Activated CD8-positive, alpha-beta T cell treated with anti-CD3 and anti-CD28 coated beads for 36 hours (primary cell): ENCODE measurements around the gene ZSCAN2. TPM values are rescaled to one million over a fixed set of nuclear protein-coding genes. Genes with fewer than 3 reads are reported as not detected.
A peak's percentile ranks its signal among the peaks of the same experiment; 100 is the strongest.

Experiments used
- ATAC-seq: fragments of 200-7000 bp; cut with Tn5 transposase; one replicate; pipeline ENCODE4 v1.10.0; 2021; ENCODE audit warnings: mild to moderate bottlenecking, moderate library complexity
- CTCF ChIA-PET: fragments of 350-600 bp; sonication (Branson Sonifier 250); formaldehyde crosslinking; loops from one replicate; lab custom pipeline; 2021; ENCODE audit warnings: antibody characterized with exemption; lab: Charles Lee
- POLR2A ChIA-PET: fragments of 350-600 bp; sonication (Branson Sonifier 250); formaldehyde crosslinking; loops from one replicate; lab custom pipeline; 2021; ENCODE audit warnings: antibody characterized with exemption; lab: Charles Lee
- DNase-seq: peaks from one replicate; pipeline ENCODE4 v3.0.0-alpha.2; 2020
- H3K27ac Mint-ChIP-seq: one replicate; pipeline ENCODE4 v1.8.0; 2021; ENCODE audit warnings: mild to moderate bottlenecking, mixed read lengths
- H3K27me3 Mint-ChIP-seq: one replicate; pipeline ENCODE4 v1.8.0; 2021; ENCODE audit warnings: mixed read lengths
- H3K36me3 Mint-ChIP-seq: one replicate; pipeline ENCODE4 v1.8.0; 2021; ENCODE audit warnings: low read depth, mixed read lengths
- H3K4me1 Mint-ChIP-seq: one replicate; pipeline ENCODE4 v1.8.0; 2021; ENCODE audit warnings: low read depth, mixed read lengths
- H3K4me3 Mint-ChIP-seq: one replicate; pipeline ENCODE4 v1.8.0; 2021; ENCODE audit warnings: mild to moderate bottlenecking, moderate library complexity, mixed read lengths
- H3K9me3 Mint-ChIP-seq: one replicate; pipeline ENCODE4 v1.8.0; 2021; ENCODE audit warnings: mixed read lengths
- CTCF ChIP-seq: fragments of 200-600 bp; IDR thresholded peaks from one replicate; pipeline ENCODE4 v1.8.0; 2022; ENCODE audit warnings: antibody characterized with exemption, mild to moderate bottlenecking
- intact Hi-C: fragments of 100-400 bp; cut with micrococcal nuclease; formaldehyde crosslinking; loops from one replicate; pipeline ENCODE4 v1.10.0; 2022
- total RNA-seq, 2 experiments: library from RNA; stranded (reverse); gene quantifications; one replicate each; pipeline ENCODE4 v1.2.3, GENCODE V29; 2021

The ZSCAN2 gene
- total RNA-seq, 2 experiments from 2014 or later: 6.6 to 7.6 TPM

GRCh38 chr15:84656972-84657371 is 56.2 kb downstream of the ZSCAN2 start:
- Mint-ChIP-seq H3K4me1 (peaks cover 42% of the 10 kb centered on the region), H3K9me3 (no peaks in the 10 kb centered on the region), H3K4me3 (peak overlapping the region; percentile 69), H3K36me3 (peaks cover 6% of the 10 kb centered on the region), H3K27me3 (no peaks in the 10 kb centered on the region), H3K27ac (peak overlapping the region; percentile 67)
- POLR2A ChIA-PET: interaction anchor here (1.1 to 1.6 kb wide), 3 partner anchors 10 to 59 kb away, joined by 3 to 5 read pairs (median 4); partner anchors contain the start of gene SEC11A
- no peak for DNase-seq
- no peak for ATAC-seq
- no peak for TF ChIP-seq CTCF
- intact Hi-C loops: loop anchor here (5.0 to 10.0 kb wide), 3 partner anchors 90 to 218 kb away; partner anchors contain the start of gene ZNF592
- CTCF ChIA-PET: interaction anchor here (1.1 to 4.7 kb wide), 5 partner anchors 58 to 221 kb away, joined by 3 to 33 read pairs (median 7); partner anchors contain the start of gene ZSCAN2

- H3K9me3 Mint-ChIP-seq: no peaks in the 10 kb centered on the region
- ATAC-seq: no peak
- H3K4me3 Mint-ChIP-seq: peak overlapping the region; percentile 69
- TF ChIP-seq CTCF: no peak
- H3K36me3 Mint-ChIP-seq: peaks cover 1% of the 10 kb centered on the region
- intact Hi-C loops: loop anchor here (5.0 to 10.0 kb wide), 3 partner anchors 90 to 217 kb away; partner anchors contain the start of gene ZNF592
- H3K4me1 Mint-ChIP-seq: peaks cover 36% of the 10 kb centered on the region
- DNase-seq: no peak
- ChIA-PET CTCF (interaction anchor here (1.2 to 2.9 kb wide), 4 partner anchors 26 to 87 kb away, joined by 4 to 13 read pairs (median 6); no protein-coding TSS in a partner anchor), POLR2A (interaction anchor here (1.3 to 1.7 kb wide), 4 partner anchors 10 to 111 kb away, joined by 4 to 5 read pairs (median 4); partner anchors contain the start of gene SEC11A)
- no peaks in the 10 kb centered on the region for H3K27me3 Mint-ChIP-seq
- H3K27ac Mint-ChIP-seq: peak overlapping the region; percentile 67
Measured at GRCh38 chr15:84657748-84658079, 56.9 kb downstream of the ZSCAN2 start.

DNA sequence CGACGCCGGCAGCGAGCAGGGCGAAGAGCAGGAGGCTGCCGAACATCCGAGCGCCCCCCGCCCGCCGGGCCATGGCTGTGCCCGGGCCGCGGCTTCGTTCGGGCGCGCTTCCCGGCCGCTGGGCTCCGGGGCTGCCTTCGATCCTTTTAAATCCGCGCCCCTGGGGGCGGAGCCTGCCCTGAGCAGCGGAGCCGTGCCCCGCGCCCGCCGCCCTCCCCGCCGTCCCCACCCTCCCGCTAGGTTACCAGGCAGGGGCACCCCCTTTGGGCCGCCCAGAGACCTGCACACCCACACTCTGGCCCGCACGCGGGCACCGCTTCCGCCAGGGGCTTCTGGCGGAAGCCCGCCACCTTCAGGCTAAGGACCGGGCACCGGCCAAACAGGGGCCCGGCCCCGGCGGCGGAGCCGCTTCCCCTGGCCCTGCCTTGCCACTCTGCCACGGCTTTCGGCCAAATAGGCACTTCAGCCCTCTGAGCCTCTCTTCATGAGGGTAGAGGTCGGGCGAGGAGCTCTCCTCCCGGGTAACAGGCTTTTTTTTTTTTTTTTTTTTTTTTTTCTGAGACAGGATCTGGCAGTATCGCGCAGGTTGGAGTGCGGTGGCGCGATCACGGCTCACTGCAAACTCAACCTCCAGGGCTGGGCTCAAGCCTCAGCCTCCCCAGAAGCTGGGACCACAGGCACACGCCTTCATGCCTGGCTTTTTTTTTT is 57.4 kb downstream of the ZSCAN2 start, which contains the start of gene NMB:
Gene NMB (minus strand): TSS at position 120 of the 708 bp plus-strand sequence. CDS start 47 bp downstream, at position 73.
- Mint-ChIP-seq H3K4me1 (peaks cover 31% of the 10 kb centered on the region), H3K4me3 (peak within 1 kb of the TSS; percentile 69), H3K36me3 (peaks cover 1% of the 10 kb centered on the region), H3K27ac (peak within 1 kb of the TSS; percentile 83), H3K9me3 (no peaks in the 10 kb centered on the region), H3K27me3 (no peaks in the 10 kb centered on the region)
- ChIA-PET POLR2A (interaction anchor here (0.5 to 1.7 kb wide), 8 partner anchors 19 to 270 kb away, joined by 3 to 4 read pairs (median 4); partner anchors contain the start of gene SEC11A), CTCF (interaction anchor here (0.6 to 2.9 kb wide), 12 partner anchors 27 to 92 kb away, joined by 3 to 13 read pairs (median 4); no protein-coding TSS in a partner anchor)
- intact Hi-C loops: loop anchor here (5.0 to 10.0 kb wide), 3 partner anchors 89 to 217 kb away; partner anchors contain the start of gene ZNF592
- ATAC-seq: peak; percentile 64
- DNase-seq: peak; percentile 86
- TF ChIP-seq CTCF: peak; percentile 71

GRCh38 chr15:84658788-84659411 is 58.1 kb downstream of the ZSCAN2 start:
- Mint-ChIP-seq H3K36me3 (no peaks in the 10 kb centered on the region), H3K27me3 (no peaks in the 10 kb centered on the region), H3K4me3 (peak overlapping the region; percentile 64), H3K9me3 (no peaks in the 10 kb centered on the region), H3K27ac (peak overlapping the region; percentile 83), H3K4me1 (peaks cover 28% of the 10 kb centered on the region)
- POLR2A ChIA-PET: interaction anchor here (0.5 to 1.7 kb wide), 8 partner anchors 10 to 269 kb away, joined by 3 to 5 read pairs (median 4); no protein-coding TSS in a partner anchor
- CTCF ChIA-PET: interaction anchor here (0.6 to 2.9 kb wide), 14 partner anchors 15 to 219 kb away, joined by 3 to 13 read pairs (median 4); no protein-coding TSS in a partner anchor
- TF ChIP-seq CTCF: no peak
- intact Hi-C loops: loop anchor here (5.0 to 10.0 kb wide), 3 partner anchors 88 to 216 kb away; partner anchors contain the start of gene ZNF592
- ATAC-seq (no peak), DNase-seq (no peak)
